ENCODE results near the gene FCER1A.

GRCh38 chr1:159341736-159342135 is 39.6 kb downstream of the FCER1A start:
- TF ChIP-seq, protein P1, sequence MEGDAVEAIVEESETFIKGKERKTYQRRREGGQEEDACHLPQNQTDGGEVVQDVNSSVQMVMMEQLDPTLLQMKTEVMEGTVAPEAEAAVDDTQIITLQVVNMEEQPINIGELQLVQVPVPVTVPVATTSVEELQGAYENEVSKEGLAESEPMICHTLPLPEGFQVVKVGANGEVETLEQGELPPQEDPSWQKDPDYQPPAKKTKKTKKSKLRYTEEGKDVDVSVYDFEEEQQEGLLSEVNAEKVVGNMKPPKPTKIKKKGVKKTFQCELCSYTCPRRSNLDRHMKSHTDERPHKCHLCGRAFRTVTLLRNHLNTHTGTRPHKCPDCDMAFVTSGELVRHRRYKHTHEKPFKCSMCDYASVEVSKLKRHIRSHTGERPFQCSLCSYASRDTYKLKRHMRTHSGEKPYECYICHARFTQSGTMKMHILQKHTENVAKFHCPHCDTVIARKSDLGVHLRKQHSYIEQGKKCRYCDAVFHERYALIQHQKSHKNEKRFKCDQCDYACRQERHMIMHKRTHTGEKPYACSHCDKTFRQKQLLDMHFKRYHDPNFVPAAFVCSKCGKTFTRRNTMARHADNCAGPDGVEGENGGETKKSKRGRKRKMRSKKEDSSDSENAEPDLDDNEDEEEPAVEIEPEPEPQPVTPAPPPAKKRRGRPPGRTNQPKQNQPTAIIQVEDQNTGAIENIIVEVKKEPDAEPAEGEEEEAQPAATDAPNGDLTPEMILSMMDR (IDR thresholded peaks at IDR 0.05; ENCODE audit: insufficient read depth, low read length, poor library complexity, severe bottlenecking), result no peak
- TF ChIP-seq EZH2phosphoT487 (conservative IDR thresholded peaks at IDR 0.05; ENCODE audit: low read length), result no peak
